HepG2 (cell line): Measurements from ENCODE around the gene MTMR3. TPM values are rescaled to one million over a fixed set of nuclear protein-coding genes. Genes with fewer than 3 reads are reported as not detected.

Source experiments
- ELF1 ChIP-seq: sonication (generic); formaldehyde crosslinking; IDR thresholded peaks from 2 replicates; pipeline ENCODE4 v1.4.0; 2020; ENCODE audit warnings: missing genetic modification reagents
- ERF ChIP-seq: IDR thresholded peaks from 2 replicates; pipeline ENCODE4 v1.6.1; 2018; ENCODE audit warnings: missing biosample characterization, missing genetic modification reagents
- FLYWCH1 ChIP-seq: sonication (generic); formaldehyde crosslinking; IDR thresholded peaks from 2 replicates; pipeline ENCODE4 v1.8.1; 2023; ENCODE audit warnings: mild to moderate bottlenecking, missing genetic modification reagents
- HNRNPLL ChIP-seq: fragments of 200-400 bp; formaldehyde crosslinking; IDR thresholded peaks from 2 replicates; pipeline ENCODE4 v1.6.1; 2017; ENCODE audit warnings: mild to moderate bottlenecking, low read depth, low read length; ENCODE audit not compliant: poor library complexity, severe bottlenecking
- IRF2 ChIP-seq: IDR thresholded peaks from 2 replicates; pipeline ENCODE4 v1.6.1; 2018; ENCODE audit warnings: missing genetic modification reagents, missing compliant biosample characterization
- KDM3A ChIP-seq: IDR thresholded peaks from 2 replicates; pipeline ENCODE4 v1.6.1; 2018; ENCODE audit warnings: low read depth, missing compliant biosample characterization
- KLF11 ChIP-seq: IDR thresholded peaks from 2 replicates; pipeline ENCODE4 v1.6.1; 2016; ENCODE audit warnings: missing compliant biosample characterization
- KLF9 ChIP-seq: IDR thresholded peaks from 2 replicates; pipeline ENCODE4 v1.6.1; 2016; ENCODE audit warnings: low read depth
- NR2F6 ChIP-seq, 2 experiments: IDR thresholded peaks; 2 replicates each; pipeline ENCODE4 v1.6.1; 2016; ENCODE audit warnings: antibody characterized with exemption in 1 of 2, mild to moderate bottlenecking in 1 of 2
- PHF21A ChIP-seq: sonication (generic); formaldehyde crosslinking; IDR thresholded peaks from 2 replicates; pipeline ENCODE4 v1.5.0; 2020; ENCODE audit warnings: mild to moderate bottlenecking, missing genetic modification reagents
- POLR2AphosphoS5 ChIP-seq: IDR thresholded peaks from 2 replicates; pipeline ENCODE4 v1.6.1; 2012; ENCODE audit warnings: low read depth, low read length
- RARG ChIP-seq: sonication (generic); formaldehyde crosslinking; IDR thresholded peaks from 2 replicates; pipeline ENCODE4 v1.4.0; 2020; ENCODE audit warnings: low read depth, mild to moderate bottlenecking, missing genetic modification reagents
- RBAK ChIP-seq: sonication (generic); formaldehyde crosslinking; IDR thresholded peaks from 2 replicates; pipeline ENCODE4 v1.5.1; 2020; ENCODE audit warnings: mild to moderate bottlenecking, missing genetic modification reagents
- RBM22 ChIP-seq: fragments of 200-400 bp; formaldehyde crosslinking; optimal IDR thresholded peaks from 2 replicates; pipeline ENCODE3; 2017; ENCODE audit warnings: mild to moderate bottlenecking, low read length, moderate library complexity
- RCOR2 ChIP-seq: IDR thresholded peaks from 2 replicates; pipeline ENCODE4 v1.6.1; 2016; ENCODE audit warnings: missing biosample characterization, missing genetic modification reagents
- SALL1 ChIP-seq: sonication (generic); formaldehyde crosslinking; IDR thresholded peaks from 2 replicates; pipeline ENCODE4 v1.8.0; 2022; ENCODE audit warnings: mild to moderate bottlenecking, missing genetic modification reagents
- ZMYM4 ChIP-seq: sonication (generic); formaldehyde crosslinking; IDR thresholded peaks from 2 replicates; pipeline ENCODE4 v1.8.1; 2023; ENCODE audit warnings: mild to moderate bottlenecking, missing genetic modification reagents
- ZNF12 ChIP-seq: sonication (generic); formaldehyde crosslinking; IDR thresholded peaks from 2 replicates; pipeline ENCODE4 v1.5.0; 2020; ENCODE audit warnings: missing genetic modification reagents
- ZNF205 ChIP-seq: IDR thresholded peaks from 2 replicates; pipeline ENCODE4 v1.6.1; 2018; ENCODE audit warnings: missing biosample characterization, missing genetic modification reagents
- ZNF225 ChIP-seq: sonication (generic); formaldehyde crosslinking; IDR thresholded peaks from 2 replicates; pipeline ENCODE4 v1.4.0; 2020; ENCODE audit warnings: mild to moderate bottlenecking, missing genetic modification reagents
- ZNF232 ChIP-seq: sonication (generic); formaldehyde crosslinking; IDR thresholded peaks from 2 replicates; pipeline ENCODE4 v1.4.0; 2020; ENCODE audit warnings: missing genetic modification reagents, borderline replicate concordance
- ZNF331 ChIP-seq: sonication (generic); formaldehyde crosslinking; IDR thresholded peaks from 2 replicates; pipeline ENCODE4 v1.4.0; 2020; ENCODE audit warnings: missing genetic modification reagents
- ZNF451 ChIP-seq: sonication (generic); formaldehyde crosslinking; IDR thresholded peaks from 2 replicates; pipeline ENCODE4 v1.5.0; 2020; ENCODE audit warnings: mild to moderate bottlenecking, missing genetic modification reagents
- polyA plus RNA-seq, 8 experiments: library from polyadenylated mRNA; depleted of rRNA in 3 of 8; stranded (reverse) in 7 of 8; unstranded in 1 of 8; fragments of >200 nt; fragmentation: Illumina TruSeq in 4 of 8; extraction: Trizol in 4 of 8; gene quantifications; 2 replicates each; pipeline versions ENCODE4 v1.2.1 to v1.2.3, GENCODE V29; 2011 to 2016; ENCODE audit warnings: low read depth in 4 of 8, missing spikeins in 1 of 8, mixed read lengths in 1 of 8; ENCODE audit not compliant: insufficient read depth in 1 of 8
- total RNA-seq, 5 experiments: library from RNA; depleted of rRNA; stranded (reverse); fragments of >200 nt; fragmentation: Illumina TruSeq; extraction: Trizol; gene quantifications; 2 replicates each; pipeline ENCODE4 v1.2.3, GENCODE V29; 2016; ENCODE audit warnings: low read depth in 1 of 5
- TF ChIP-seq, protein P1 (sequence below): sonication (generic); formaldehyde crosslinking; IDR thresholded peaks from 2 replicates; pipeline ENCODE4 v1.8.0; 2022; ENCODE audit warnings: missing genetic modification reagents, low read depth, mild to moderate bottlenecking, borderline replicate concordance
- TF ChIP-seq, protein P2 (sequence below): IDR thresholded peaks from 2 replicates; pipeline ENCODE4 v1.6.1; 2016; ENCODE audit warnings: low read depth, control low read depth
- TF ChIP-seq, protein P3 (sequence below): sonication (generic); formaldehyde crosslinking; IDR thresholded peaks from 2 replicates; pipeline ENCODE4 v1.4.0; 2020; ENCODE audit warnings: low read depth, missing genetic modification reagents

The MTMR3 gene
- total and polyA plus RNA-seq, 2 of the 13 experiments (the other 11 are each of a cell fraction or from before 2014, with no cell fraction given): 12.6 to 24.8 TPM

DNA sequence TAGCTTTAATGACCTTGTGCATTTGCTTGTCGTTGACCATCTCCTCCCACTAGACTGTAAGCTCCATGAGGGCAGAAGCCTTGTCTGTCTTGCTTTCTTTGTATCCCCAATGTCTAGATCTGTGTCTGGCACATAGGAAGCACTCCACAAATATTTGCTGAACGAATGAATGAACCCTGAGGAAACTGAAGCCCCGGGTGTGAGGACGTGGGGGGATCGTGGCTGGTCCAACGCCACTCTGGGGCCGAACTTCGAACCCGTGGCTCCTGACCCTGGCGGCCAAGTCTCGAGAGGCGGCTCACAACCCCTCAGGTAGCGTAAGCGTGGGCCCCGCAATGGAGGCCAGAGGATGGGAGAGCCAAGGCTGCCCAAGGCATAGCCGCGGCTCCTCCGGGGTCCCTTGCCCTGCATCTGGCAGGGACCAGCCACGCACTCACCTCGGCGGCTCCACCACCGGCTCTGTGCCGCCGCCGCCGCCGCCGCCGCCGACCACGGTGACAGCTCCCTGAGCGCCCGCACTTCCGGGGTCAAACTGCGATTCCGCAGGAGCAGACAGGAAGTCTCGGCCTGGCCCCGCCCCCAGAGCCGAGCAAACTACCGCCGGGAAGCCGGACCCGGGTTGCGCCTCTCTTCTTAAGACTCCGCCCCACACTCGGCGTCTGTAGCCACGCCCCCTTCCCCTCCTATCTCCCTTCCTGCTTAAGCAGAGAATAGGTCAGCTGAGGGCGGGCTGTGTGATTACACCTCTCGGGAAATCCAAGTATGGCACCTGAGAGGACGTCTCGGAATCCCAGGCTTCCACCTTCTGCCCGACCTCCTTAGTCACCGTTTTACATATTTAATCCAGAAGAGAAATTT is 45.0 kb upstream of the MTMR3 start, which contains the start of gene ASCC2 (continued):
- TF ChIP-seq FLYWCH1 (CRISPR knock-in tag) (no peak), POLR2AphosphoS5 (peak; percentile 88), IRF2 (CRISPR knock-in tag) (0 out of 2 replicates have a peak, but pooled peaks have one; percentile 23), ZNF205 (CRISPR knock-in tag) (peak; percentile 41; the same call in 1 of the 2 replicates), RARG (CRISPR knock-in tag) (no peak), ZNF225 (CRISPR knock-in tag) (peak; percentile 41; the same call in 1 of the 2 replicates), ERF (CRISPR knock-in tag) (peak; percentile 82), PHF21A (CRISPR knock-in tag) (peak; percentile 50; the same call in 1 of the 2 replicates), KLF11 (CRISPR knock-in tag) (no peak), ZNF232 (CRISPR knock-in tag) (0 out of 2 replicates have a peak, but pooled peaks have one; percentile 41), ZMYM4 (CRISPR knock-in tag) (peak; percentile 73; the same call in 1 of the 2 replicates), ZNF331 (CRISPR knock-in tag) (no peak), NR2F6 (IDR thresholded peaks at IDR 0.05) (no peak), NR2F6 (CRISPR knock-in tag; IDR thresholded peaks at IDR 0.05) (peak; percentile 60; the same call in 1 of the 2 replicates), RCOR2 (CRISPR knock-in tag) (no peak), RBAK (CRISPR knock-in tag) (no peak), ELF1 (peak; percentile 91), ZNF12 (CRISPR knock-in tag) (no peak), KLF9 (CRISPR knock-in tag) (no peak; the same call in 1 of the 2 replicates), HNRNPLL (peak; percentile 73), ZNF451 (CRISPR knock-in tag) (peak; percentile 84; the same call in 1 of the 2 replicates), RBM22 (no peak), SALL1 (CRISPR knock-in tag) (peak; percentile 69), KDM3A (peak; percentile 20; the same call in 1 of the 2 replicates)
- TF ChIP-seq, protein P1, sequence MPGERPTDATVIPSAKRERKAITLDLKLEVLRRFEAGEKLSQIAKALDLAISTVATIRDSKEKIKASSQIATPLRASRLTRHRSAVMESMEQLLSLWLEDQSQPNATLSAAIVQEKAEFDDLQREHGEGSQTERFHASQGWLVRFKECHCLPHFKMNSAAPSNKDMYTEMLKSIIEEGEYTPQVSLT (CRISPR knock-in tag): no peak
- TF ChIP-seq, protein P2, sequence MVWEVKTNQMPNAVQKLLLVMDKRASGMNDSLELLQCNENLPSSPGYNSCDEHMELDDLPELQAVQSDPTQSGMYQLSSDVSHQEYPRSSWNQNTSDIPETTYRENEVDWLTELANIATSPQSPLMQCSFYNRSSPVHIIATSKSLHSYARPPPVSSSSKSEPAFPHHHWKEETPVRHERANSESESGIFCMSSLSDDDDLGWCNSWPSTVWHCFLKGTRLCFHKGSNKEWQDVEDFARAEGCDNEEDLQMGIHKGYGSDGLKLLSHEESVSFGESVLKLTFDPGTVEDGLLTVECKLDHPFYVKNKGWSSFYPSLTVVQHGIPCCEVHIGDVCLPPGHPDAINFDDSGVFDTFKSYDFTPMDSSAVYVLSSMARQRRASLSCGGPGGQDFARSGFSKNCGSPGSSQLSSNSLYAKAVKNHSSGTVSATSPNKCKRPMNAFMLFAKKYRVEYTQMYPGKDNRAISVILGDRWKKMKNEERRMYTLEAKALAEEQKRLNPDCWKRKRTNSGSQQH (CRISPR knock-in tag): 0 out of 2 replicates have a peak, but pooled peaks have one; percentile 56
- TF ChIP-seq, protein P3, sequence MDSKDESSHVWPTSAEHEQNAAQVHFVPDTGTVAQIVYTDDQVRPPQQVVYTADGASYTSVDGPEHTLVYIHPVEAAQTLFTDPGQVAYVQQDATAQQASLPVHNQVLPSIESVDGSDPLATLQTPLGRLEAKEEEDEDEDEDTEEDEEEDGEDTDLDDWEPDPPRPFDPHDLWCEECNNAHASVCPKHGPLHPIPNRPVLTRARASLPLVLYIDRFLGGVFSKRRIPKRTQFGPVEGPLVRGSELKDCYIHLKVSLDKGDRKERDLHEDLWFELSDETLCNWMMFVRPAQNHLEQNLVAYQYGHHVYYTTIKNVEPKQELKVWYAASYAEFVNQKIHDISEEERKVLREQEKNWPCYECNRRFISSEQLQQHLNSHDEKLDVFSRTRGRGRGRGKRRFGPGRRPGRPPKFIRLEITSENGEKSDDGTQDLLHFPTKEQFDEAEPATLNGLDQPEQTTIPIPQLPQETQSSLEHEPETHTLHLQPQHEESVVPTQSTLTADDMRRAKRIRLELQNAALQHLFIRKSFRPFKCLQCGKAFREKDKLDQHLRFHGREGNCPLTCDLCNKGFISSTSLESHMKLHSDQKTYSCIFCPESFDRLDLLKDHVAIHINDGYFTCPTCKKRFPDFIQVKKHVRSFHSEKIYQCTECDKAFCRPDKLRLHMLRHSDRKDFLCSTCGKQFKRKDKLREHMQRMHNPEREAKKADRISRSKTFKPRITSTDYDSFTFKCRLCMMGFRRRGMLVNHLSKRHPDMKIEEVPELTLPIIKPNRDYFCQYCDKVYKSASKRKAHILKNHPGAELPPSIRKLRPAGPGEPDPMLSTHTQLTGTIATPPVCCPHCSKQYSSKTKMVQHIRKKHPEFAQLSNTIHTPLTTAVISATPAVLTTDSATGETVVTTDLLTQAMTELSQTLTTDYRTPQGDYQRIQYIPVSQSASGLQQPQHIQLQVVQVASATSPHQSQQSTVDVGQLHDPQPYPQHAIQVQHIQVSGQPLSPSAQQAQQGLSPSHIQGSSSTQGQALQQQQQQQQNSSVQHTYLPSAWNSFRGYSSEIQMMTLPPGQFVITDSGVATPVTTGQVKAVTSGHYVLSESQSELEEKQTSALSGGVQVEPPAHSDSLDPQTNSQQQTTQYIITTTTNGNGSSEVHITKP: 0 out of 2 replicates have a peak, but pooled peaks have one; percentile 30
